Bronchial epithelial cell (primary cell): ENCODE measurements around the gene KLF5. TPM values are rescaled to one million over a fixed set of nuclear protein-coding genes. Genes with fewer than 3 reads are reported as not detected.

Experiments used
- DNase-seq: peaks from one replicate; pipeline ENCODE4 v3.0.0-alpha.2; 2010; ENCODE audit warnings: low read depth
- FAIRE-seq: peaks from 2 replicates; lab custom pipeline; 2011; peaks lifted over from hg19 to GRCh38; lab: Jason Lieb, UNC
- H3K27me3 ChIP-seq: 2 replicates; pipeline ENCODE4 v1.5.1; 2011; ENCODE audit warnings: low read length; ENCODE audit not compliant: control insufficient read depth, insufficient read depth
- H3K36me3 ChIP-seq: 2 replicates; pipeline ENCODE4 v1.5.1; 2011; ENCODE audit warnings: low read length; ENCODE audit not compliant: control insufficient read depth, insufficient read depth
- H3K4me3 ChIP-seq: 2 replicates; pipeline ENCODE4 v1.5.1; 2011; ENCODE audit warnings: mild to moderate bottlenecking, low read depth, low read length, control low read depth
- CTCF ChIP-seq: IDR thresholded peaks from 2 replicates; pipeline ENCODE4 v1.5.1; 2011; ENCODE audit warnings: mild to moderate bottlenecking, moderate library complexity, low read length, control low read depth, inconsistent platforms; ENCODE audit not compliant: insufficient read depth, severe bottlenecking
- total RNA-seq: library from RNA; depleted of rRNA; stranded (reverse); fragments of >200 nt; gene quantifications from 2 replicates; pipeline ENCODE4 v1.2.1, GENCODE V29; 2014

Gene KLF5
- total RNA-seq, 1 donor from 2014 or later: 48.4 TPM

DNA sequence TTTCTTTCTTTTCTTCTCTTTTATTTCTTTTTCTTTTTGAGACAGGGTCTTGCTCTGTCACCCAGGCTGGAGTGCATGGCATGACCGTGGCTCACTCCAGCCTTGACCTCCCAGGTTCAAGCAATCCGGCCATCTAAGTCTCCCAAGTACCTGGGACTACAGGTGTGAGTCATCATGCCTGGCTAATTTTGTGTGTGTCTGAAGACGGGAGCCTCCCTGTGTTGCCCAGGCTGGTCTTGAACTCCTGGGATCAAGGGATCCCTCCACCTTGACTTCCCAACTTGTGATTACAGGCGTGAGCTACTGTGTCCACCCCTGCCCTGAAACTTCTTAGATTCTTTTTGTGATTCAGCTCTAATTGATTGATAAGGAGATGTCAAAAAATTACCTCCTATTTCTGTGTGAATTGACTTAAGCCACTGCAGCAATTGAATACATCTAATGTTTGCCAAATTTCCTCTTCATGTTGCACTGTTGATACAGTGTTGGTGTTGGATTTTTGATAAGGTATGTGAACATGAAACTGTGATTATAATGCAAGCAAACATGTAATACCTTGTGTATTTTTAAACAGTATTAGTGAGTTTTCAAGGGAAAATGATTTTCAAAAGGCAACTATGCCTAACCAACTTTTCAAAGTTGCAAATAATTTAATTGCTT lies 22.6 kb downstream of the KLF5 start:
- Histone ChIP-seq H3K4me3 (no peak overlapping the region), H3K27me3 (no peaks in the 10 kb centered on the region), H3K36me3 (no peaks in the 10 kb centered on the region)
- no peak for TF ChIP-seq CTCF
- DNase-seq (peak; percentile 68), FAIRE-seq (no peak)

DNA sequence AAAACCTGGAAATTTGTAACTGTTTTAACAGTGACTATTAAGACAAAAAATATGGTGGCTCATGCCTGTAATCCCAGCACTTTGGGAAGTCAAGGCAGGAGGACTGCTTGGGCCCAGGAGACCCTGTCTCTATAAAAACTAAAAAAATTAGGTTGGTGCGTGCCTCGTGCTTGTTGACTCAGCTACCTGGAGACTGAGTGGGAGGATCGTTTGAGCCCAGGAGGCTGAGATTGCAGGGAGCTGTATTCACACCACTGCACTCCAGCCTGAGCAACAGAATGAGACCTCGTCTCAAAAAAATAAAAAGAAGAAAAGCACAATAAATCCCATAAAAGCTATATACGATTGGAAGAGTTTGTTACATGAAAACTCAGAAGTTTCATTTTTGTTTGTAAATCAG lies 23.7 kb downstream of the KLF5 start:
- DNase-seq: peak; percentile 69
- Histone ChIP-seq H3K36me3 (no peaks in the 10 kb centered on the region), H3K4me3 (no peak overlapping the region), H3K27me3 (no peaks in the 10 kb centered on the region)
- no peak for FAIRE-seq
- no peak for TF ChIP-seq CTCF

DNA sequence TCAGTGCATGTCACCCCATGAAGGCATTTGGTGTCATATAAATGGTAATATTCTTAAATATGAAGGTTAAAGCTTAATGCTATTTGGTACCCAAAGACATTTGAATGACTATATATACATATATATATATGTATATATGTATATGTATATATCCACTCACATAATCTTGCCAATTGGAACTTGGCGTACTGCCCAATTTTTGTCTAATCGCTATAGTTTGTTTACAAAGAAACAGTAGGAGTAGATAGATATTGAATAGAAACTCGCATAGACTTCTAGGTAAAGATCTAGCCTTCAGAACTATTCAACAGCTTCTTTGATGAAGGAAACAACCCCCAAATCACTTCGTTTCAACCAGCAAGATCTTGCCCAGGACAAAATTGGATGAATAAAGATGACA lies 24.1 kb downstream of the KLF5 start:
- FAIRE-seq (no peak), DNase-seq (no peak)
- no peaks in the 10 kb centered on the region for H3K27me3 ChIP-seq
- no peaks in the 10 kb centered on the region for H3K36me3 ChIP-seq
- no peak for TF ChIP-seq CTCF
- H3K4me3 ChIP-seq: no peak overlapping the region

DNA sequence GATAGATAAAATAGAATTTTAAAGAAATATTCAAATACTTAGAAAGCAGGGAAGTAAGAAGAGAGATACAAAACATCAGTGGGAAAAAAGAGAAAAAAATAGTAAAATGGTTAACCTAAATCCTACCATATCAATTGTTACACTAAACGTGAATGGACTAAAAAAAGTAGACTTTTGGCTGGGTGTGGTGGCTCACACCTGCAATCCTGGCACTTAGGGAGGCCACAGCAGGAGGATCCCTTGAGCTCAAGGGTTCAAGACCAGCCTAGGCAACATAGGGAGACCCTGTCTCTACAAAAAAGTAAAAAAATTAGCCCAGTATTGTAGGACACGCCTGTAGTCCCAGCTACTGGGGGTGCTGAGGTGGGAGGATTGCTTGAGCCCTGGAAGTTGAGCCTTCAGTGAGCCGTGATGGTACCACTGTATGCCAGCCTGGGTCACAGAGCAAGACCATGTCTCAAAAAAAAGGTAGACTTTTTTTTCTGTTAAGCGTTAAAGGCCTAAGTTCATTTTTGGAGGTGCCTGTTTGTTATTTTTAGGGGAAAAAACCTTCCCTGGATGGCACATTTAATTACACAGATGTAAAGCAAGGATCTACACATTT lies 29.6 kb downstream of the KLF5 start:
- FAIRE-seq (no peak), DNase-seq (no peak)
- H3K36me3 ChIP-seq: no peaks in the 10 kb centered on the region
- no peaks in the 10 kb centered on the region for H3K27me3 ChIP-seq
- no peak for TF ChIP-seq CTCF
- no peak overlapping the region for H3K4me3 ChIP-seq

DNA sequence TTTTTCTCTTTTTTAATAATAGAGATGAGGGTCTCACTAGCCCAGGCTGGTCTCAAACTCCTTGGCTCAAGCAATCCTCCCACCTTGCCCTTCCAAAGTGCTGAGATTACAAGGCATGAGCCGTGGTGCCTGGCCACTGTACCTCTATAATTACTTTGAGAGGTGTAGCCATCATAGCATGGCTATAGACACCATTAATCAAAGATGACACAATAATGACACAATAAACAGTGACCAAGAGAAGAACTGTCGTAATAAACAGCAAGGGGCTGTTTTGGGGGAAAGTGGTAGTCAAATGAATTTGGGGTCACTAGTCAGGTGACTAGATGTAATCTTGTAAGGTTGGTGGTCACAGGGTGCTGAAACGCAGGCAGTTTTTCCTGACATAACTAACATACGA lies 30.4 kb downstream of the KLF5 start:
- no peak overlapping the region for H3K4me3 ChIP-seq
- TF ChIP-seq CTCF: no peak
- no peaks in the 10 kb centered on the region for H3K27me3 ChIP-seq
- FAIRE-seq: no peak
- no peak for DNase-seq
- no peaks in the 10 kb centered on the region for H3K36me3 ChIP-seq
